Upper lobe of right lung (tissue), 1 donor: ENCODE results near the gene CNBD2. TPM values are rescaled to one million over a fixed set of nuclear protein-coding genes. Genes with fewer than 3 reads are reported as not detected.
"Not testable (repeated sequence)": the region's sequence is repeated elsewhere in the genome, so short reads cannot be mapped to it uniquely, and the experiment has no call there.

Experiments
- ATAC-seq: fragments of 200-7000 bp; cut with Tn5 transposase; one replicate; pipeline ENCODE4 v1.9.1; 2020; ENCODE audit warnings: mild to moderate bottlenecking, moderate library complexity
- DNase-seq: peaks from one replicate; pipeline ENCODE4 v3.0.0-alpha.2; 2020
- H3K27ac ChIP-seq: fragments of 200-600 bp; one replicate; pipeline ENCODE4 v1.8.0; 2022
- H3K27me3 ChIP-seq: fragments of 200-600 bp; one replicate; pipeline ENCODE4 v1.8.0; 2022; ENCODE audit warnings: mild to moderate bottlenecking
- H3K36me3 ChIP-seq: fragments of 200-600 bp; one replicate; pipeline ENCODE4 v1.8.0; 2022
- H3K4me1 ChIP-seq: fragments of 200-600 bp; one replicate; pipeline ENCODE4 v1.8.0; 2022
- H3K4me3 ChIP-seq: fragments of 200-600 bp; one replicate; pipeline ENCODE4 v1.8.0; 2022; ENCODE audit warnings: mild to moderate bottlenecking
- H3K9me3 ChIP-seq: fragments of 200-600 bp; one replicate; pipeline ENCODE4 v1.8.0; 2022
- intact Hi-C: fragments of 100-400 bp; cut with DNase I; formaldehyde crosslinking; loops from one replicate; pipeline ENCODE4 v1.11.0; 2022
- total RNA-seq: library from RNA; stranded (reverse); fragmentation: NEBNext Ultra II Directional; extraction: Animal tissue kit (Norgen Biotek cat#: 25700); gene quantifications from one replicate; pipeline ENCODE4 v1.2.1, GENCODE V29; 2021
- TF ChIP-seq, protein P1 (sequence below): fragments of 200-600 bp; IDR thresholded peaks from one replicate; pipeline ENCODE4 v1.8.0; 2022; ENCODE audit warnings: antibody characterized with exemption
- donor health status: DM: no; HTN: yes; CAD: no; lungs with severe emphysema.

The CNBD2 gene
- total RNA-seq, 1 donor from 2014 or later = 3.4 TPM

DNA sequence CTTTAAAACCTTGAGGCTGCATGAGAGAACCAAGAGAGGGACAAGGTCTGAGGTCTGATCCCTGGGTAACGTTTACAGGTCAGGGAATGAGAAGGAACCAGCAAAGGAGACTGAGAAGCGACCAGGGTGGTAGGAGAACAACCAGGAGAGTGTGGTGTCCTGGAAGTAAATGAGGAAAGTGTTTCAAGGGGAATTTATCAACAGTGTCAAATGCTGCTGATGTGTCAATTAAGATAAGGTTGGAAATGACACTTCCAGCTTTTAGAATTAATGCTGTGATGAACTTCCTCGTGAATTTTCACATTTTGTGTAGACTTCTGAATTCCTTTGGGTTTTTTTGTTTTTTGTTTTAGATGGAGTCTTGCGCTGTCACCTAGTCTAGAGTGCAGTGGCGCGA, 83.7 kb downstream of the CNBD2 start:
- DNase-seq (no peak), ATAC-seq (no peak)
- no peak overlapping the region for H3K27ac ChIP-seq
- no peaks in the 10 kb centered on the region for H3K36me3 ChIP-seq
- no peaks in the 10 kb centered on the region for H3K9me3 ChIP-seq
- no peaks in the 10 kb centered on the region for H3K27me3 ChIP-seq
- no peak overlapping the region for H3K4me3 ChIP-seq
- H3K4me1 ChIP-seq = peaks cover 17% of the 10 kb centered on the region
- TF ChIP-seq, protein P1, sequence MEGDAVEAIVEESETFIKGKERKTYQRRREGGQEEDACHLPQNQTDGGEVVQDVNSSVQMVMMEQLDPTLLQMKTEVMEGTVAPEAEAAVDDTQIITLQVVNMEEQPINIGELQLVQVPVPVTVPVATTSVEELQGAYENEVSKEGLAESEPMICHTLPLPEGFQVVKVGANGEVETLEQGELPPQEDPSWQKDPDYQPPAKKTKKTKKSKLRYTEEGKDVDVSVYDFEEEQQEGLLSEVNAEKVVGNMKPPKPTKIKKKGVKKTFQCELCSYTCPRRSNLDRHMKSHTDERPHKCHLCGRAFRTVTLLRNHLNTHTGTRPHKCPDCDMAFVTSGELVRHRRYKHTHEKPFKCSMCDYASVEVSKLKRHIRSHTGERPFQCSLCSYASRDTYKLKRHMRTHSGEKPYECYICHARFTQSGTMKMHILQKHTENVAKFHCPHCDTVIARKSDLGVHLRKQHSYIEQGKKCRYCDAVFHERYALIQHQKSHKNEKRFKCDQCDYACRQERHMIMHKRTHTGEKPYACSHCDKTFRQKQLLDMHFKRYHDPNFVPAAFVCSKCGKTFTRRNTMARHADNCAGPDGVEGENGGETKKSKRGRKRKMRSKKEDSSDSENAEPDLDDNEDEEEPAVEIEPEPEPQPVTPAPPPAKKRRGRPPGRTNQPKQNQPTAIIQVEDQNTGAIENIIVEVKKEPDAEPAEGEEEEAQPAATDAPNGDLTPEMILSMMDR = no peak
- intact Hi-C loops = no loop called here

GRCh38 chr20:36053863-36054518, 85.6 kb downstream of the CNBD2 start:
- intact Hi-C loops, ATAC-seq, DNase-seq, H3K9me3 ChIP-seq, H3K4me1 ChIP-seq, H3K27me3 ChIP-seq, H3K4me3 ChIP-seq, H3K27ac ChIP-seq, H3K36me3 ChIP-seq: not testable (repeated sequence)

- intact Hi-C loops = no loop called here
- no peak overlapping the region for H3K4me3 ChIP-seq
- H3K27me3 ChIP-seq = no peaks in the 10 kb centered on the region
- no peaks in the 10 kb centered on the region for H3K9me3 ChIP-seq
- H3K36me3 ChIP-seq = no peaks in the 10 kb centered on the region
- TF ChIP-seq, protein P1 = no peak
- peaks cover 4% of the 10 kb centered on the region for H3K4me1 ChIP-seq
- DNase-seq = no peak
- H3K27ac ChIP-seq = no peak overlapping the region
- no peak for ATAC-seq
Observed at GRCh38 chr20:36055145-36055544, 86.8 kb downstream of the CNBD2 start.

- H3K4me3 ChIP-seq = no peak overlapping the region
- TF ChIP-seq, protein P1 = no peak
- H3K9me3 ChIP-seq = no peaks in the 10 kb centered on the region
- no peaks in the 10 kb centered on the region for H3K27me3 ChIP-seq
- intact Hi-C loops = no loop called here
- H3K4me1 ChIP-seq = peaks cover 12% of the 10 kb centered on the region
- no peak overlapping the region for H3K27ac ChIP-seq
- DNase-seq (no peak), ATAC-seq (no peak)
- H3K36me3 ChIP-seq = no peaks in the 10 kb centered on the region
Observed at GRCh38 chr20:36060676-36061075, 92.3 kb downstream of the CNBD2 start.

DNA sequence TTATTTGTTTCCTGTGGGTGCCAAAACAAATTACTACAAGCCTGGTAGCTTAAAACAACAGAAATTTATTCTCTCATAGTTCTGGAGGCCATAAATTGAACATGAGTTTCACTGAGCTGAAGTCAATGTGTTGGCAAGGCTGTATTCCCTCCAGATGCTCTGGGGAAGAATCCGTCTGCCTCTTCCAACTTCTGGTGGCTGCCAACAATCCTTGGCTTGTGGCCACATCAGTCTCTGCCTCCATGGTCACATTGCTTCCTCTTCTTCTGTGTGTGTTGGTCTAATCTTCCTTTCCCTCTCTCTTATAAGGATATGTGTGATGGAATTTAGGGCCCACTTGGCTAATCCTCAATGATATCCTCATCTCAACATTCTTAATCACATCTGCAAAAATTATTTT, 93.4 kb downstream of the CNBD2 start:
- intact Hi-C loops = no loop called here
- H3K36me3 ChIP-seq = no peaks in the 10 kb centered on the region
- ATAC-seq (no peak), DNase-seq (no peak)
- peaks cover 18% of the 10 kb centered on the region for H3K4me1 ChIP-seq
- H3K27ac ChIP-seq = no peak overlapping the region
- no peak overlapping the region for H3K4me3 ChIP-seq
- no peaks in the 10 kb centered on the region for H3K9me3 ChIP-seq
- TF ChIP-seq, protein P1 = no peak
- no peaks in the 10 kb centered on the region for H3K27me3 ChIP-seq

DNA sequence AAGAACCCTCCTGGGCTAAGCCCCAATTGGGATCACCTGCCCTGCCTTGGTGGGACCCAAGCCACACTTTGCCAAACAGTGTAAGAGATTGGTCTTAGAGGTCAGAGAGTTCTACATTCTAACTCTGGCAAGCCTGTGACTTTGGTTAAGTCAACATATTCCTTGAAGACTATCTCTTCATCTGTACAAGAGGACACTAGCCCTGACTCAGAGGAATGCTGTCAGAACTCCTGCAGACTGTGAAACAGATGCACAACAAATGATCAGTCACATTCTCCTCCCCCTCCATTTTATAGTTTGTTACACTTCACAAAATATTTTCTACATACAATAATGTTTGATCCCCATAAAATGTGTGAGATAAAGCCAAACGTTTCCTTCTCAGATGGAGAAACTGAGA, 94.4 kb downstream of the CNBD2 start:
- TF ChIP-seq, protein P1 = no peak
- Histone ChIP-seq H3K4me1 (peaks cover 19% of the 10 kb centered on the region), H3K36me3 (no peaks in the 10 kb centered on the region), H3K4me3 (no peak overlapping the region), H3K27ac (no peak overlapping the region), H3K27me3 (no peaks in the 10 kb centered on the region), H3K9me3 (no peaks in the 10 kb centered on the region)
- intact Hi-C loops = no loop called here
- ATAC-seq = no peak
- no peak for DNase-seq
